ENCODE results near the gene SNX19.

DNA sequence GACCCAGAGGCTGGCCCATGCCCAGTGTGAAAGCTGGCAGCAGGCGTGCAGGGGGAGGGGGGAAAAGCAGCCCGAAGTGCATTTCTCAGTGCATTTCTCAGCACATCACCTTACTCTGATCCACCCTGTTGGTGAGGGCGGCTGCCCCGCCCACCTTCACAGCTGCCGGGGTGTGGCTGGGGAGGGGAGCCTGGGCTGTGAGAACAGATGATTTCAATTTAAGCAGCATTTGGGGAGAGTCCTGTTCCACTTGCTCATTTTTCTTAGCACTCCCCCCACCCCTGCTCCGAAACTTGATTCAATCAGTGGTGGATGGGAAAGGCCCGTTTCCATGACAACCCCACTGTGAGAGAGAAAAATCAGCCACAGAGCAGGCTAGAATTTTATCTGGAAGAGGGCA lies 84.8 kb downstream of the SNX19 start:
- TF ChIP-seq, protein P1, sequence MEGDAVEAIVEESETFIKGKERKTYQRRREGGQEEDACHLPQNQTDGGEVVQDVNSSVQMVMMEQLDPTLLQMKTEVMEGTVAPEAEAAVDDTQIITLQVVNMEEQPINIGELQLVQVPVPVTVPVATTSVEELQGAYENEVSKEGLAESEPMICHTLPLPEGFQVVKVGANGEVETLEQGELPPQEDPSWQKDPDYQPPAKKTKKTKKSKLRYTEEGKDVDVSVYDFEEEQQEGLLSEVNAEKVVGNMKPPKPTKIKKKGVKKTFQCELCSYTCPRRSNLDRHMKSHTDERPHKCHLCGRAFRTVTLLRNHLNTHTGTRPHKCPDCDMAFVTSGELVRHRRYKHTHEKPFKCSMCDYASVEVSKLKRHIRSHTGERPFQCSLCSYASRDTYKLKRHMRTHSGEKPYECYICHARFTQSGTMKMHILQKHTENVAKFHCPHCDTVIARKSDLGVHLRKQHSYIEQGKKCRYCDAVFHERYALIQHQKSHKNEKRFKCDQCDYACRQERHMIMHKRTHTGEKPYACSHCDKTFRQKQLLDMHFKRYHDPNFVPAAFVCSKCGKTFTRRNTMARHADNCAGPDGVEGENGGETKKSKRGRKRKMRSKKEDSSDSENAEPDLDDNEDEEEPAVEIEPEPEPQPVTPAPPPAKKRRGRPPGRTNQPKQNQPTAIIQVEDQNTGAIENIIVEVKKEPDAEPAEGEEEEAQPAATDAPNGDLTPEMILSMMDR (IDR thresholded peaks at IDR 0.05; ENCODE audit: insufficient read depth, low read depth, low read length), result no peak
- no peak for TF ChIP-seq EZH2 (IDR thresholded peaks at IDR 0.05; ENCODE audit: insufficient read depth, low read length)

All from astrocyte (in vitro differentiated cells and primary cell).